IMR-90 (cell line): ENCODE measurements around the gene CCM2.

Experiments
- BHLHE40 ChIP-seq: fragments of 150-350 bp; IDR thresholded peaks from 2 replicates; pipeline ENCODE4 v1.6.1; 2016; ENCODE audit warnings: mild to moderate bottlenecking, low read depth, low read length
- CEBPB ChIP-seq: IDR thresholded peaks from 2 replicates; pipeline ENCODE4 v1.6.1; 2012; ENCODE audit warnings: low read depth, low read length, improper control_type of control experiment
- MXI1 ChIP-seq: IDR thresholded peaks from 2 replicates; pipeline ENCODE4 v1.6.1; 2012; ENCODE audit warnings: low read depth, mild to moderate bottlenecking, low read length, moderate library complexity, borderline replicate concordance
- POLR2A ChIP-seq: IDR thresholded peaks from 2 replicates; pipeline ENCODE4 v1.6.1; 2012; ENCODE audit warnings: mild to moderate bottlenecking, low read depth, low read length
- RFX5 ChIP-seq: IDR thresholded peaks from 2 replicates; pipeline ENCODE4 v1.8.0; 2012; ENCODE audit warnings: low read depth, mild to moderate bottlenecking, low read length, moderate library complexity
- TF ChIP-seq, protein P1 (sequence below): conservative IDR thresholded peaks from 2 replicates; pipeline ENCODE4 v1.5.1; 2012; ENCODE audit warnings: mild to moderate bottlenecking, low read depth, low read length, improper control_type of control experiment
- TF ChIP-seq, protein P2 (sequence below): fragments of 150-350 bp; IDR thresholded peaks from 2 replicates; pipeline ENCODE4 v1.6.1; 2016; ENCODE audit warnings: low read depth, mild to moderate bottlenecking, low read length, moderate library complexity, borderline replicate concordance

DNA sequence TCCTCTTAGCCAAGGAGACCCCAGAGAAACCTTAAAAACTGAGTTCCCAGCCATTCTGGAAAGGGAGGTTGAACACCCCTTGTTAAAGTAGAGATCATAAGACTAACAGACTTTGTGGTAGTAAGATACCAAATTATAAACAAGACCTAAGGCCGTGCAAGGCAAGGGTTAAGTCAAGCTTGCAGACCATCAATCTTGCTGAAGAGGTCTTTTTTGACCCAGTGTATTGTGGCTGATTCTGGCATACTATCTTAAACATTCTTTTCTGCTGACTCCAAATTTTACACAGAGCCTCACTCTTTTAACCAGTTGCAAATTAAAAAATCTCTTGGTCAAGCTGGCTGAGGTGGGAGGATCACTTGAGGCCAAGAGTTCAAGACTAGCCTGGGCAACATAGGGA lies 112.6 kb downstream of the CCM2 start:
- TF ChIP-seq, protein P1, sequence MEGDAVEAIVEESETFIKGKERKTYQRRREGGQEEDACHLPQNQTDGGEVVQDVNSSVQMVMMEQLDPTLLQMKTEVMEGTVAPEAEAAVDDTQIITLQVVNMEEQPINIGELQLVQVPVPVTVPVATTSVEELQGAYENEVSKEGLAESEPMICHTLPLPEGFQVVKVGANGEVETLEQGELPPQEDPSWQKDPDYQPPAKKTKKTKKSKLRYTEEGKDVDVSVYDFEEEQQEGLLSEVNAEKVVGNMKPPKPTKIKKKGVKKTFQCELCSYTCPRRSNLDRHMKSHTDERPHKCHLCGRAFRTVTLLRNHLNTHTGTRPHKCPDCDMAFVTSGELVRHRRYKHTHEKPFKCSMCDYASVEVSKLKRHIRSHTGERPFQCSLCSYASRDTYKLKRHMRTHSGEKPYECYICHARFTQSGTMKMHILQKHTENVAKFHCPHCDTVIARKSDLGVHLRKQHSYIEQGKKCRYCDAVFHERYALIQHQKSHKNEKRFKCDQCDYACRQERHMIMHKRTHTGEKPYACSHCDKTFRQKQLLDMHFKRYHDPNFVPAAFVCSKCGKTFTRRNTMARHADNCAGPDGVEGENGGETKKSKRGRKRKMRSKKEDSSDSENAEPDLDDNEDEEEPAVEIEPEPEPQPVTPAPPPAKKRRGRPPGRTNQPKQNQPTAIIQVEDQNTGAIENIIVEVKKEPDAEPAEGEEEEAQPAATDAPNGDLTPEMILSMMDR: no peak
- TF ChIP-seq CEBPB (no peak), BHLHE40 (no peak), POLR2A (no peak), MXI1 (no peak), RFX5 (no peak)
- TF ChIP-seq, protein P2, sequence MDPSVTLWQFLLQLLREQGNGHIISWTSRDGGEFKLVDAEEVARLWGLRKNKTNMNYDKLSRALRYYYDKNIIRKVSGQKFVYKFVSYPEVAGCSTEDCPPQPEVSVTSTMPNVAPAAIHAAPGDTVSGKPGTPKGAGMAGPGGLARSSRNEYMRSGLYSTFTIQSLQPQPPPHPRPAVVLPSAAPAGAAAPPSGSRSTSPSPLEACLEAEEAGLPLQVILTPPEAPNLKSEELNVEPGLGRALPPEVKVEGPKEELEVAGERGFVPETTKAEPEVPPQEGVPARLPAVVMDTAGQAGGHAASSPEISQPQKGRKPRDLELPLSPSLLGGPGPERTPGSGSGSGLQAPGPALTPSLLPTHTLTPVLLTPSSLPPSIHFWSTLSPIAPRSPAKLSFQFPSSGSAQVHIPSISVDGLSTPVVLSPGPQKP: no peak
